Uterus (tissue), 2 donors: ENCODE measurements around the gene MYO16.
A peak's percentile ranks its signal among the peaks of the same experiment; 100 is the strongest.

Source experiments
- CTCF ChIP-seq, 4 experiments: fragments of 200-600 bp in 2 of 4; fragments of 450-650 bp in 2 of 4; sonication (generic) in 2 of 4; IDR thresholded peaks; one replicate each; pipeline ENCODE4 v1.5.1; 2016 to 2019; ENCODE audit warnings: antibody characterized with exemption in 4 of 4, mild to moderate bottlenecking in 2 of 4, moderate library complexity in 1 of 4
- POLR2A ChIP-seq, 2 donors: fragments of 450-650 bp; IDR thresholded peaks; one replicate each; pipeline ENCODE4 v1.6.1; 2016; ENCODE audit warnings: antibody characterized with exemption in 2 of 2, mild to moderate bottlenecking in 1 of 2, moderate library complexity in 1 of 2

DNA sequence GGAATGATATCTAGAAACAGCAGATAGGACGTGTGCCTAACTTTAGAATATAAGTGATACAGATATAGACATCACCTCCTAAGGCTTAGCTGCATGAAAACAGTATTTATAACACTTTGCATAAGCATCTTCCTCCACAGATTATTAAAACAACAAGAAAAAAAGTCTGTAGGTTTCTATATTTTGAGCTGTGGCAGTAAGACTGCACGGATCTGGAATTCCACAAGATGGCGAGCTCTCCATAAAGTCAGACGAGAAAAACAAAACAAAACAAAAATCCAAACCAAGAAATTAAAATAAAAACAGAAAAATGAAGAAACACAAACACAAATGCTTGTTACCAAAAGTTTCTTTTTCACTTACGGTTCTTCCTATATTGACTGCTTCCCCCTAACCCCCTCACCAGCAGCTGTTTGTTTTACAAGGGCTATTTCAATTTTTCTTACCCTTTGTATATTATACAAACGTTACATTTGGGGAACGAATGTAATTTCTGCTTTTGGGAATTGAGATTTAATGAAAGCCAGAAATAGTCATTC, 285.8 kb downstream of the MYO16 start:
- TF ChIP-seq CTCF (IDR thresholded peaks at IDR 0.05): peak; percentile 22 to 46 (median 28)
- no peak for TF ChIP-seq POLR2A (IDR thresholded peaks at IDR 0.05)
